OCI-LY1 (cell line): Measurements from ENCODE around the gene HIPK3.

Experiments used
- CTCF ChIP-seq: fragments of 200-600 bp; sonication (generic), shearing (Covaris generic); IDR thresholded peaks from 2 replicates; pipeline ENCODE4 v1.5.1; 2017; ENCODE audit warnings: mild to moderate bottlenecking, antibody characterized with exemption, low read length, moderate library complexity, mixed read lengths
- EZH2 ChIP-seq: fragments of 200-600 bp; sonication (generic), shearing (Covaris generic); IDR thresholded peaks from 2 replicates; pipeline ENCODE4 v1.8.0; 2017; ENCODE audit warnings: borderline replicate concordance, mixed run types, mild to moderate bottlenecking, antibody characterized with exemption, low read length, moderate library complexity, mixed read lengths

DNA sequence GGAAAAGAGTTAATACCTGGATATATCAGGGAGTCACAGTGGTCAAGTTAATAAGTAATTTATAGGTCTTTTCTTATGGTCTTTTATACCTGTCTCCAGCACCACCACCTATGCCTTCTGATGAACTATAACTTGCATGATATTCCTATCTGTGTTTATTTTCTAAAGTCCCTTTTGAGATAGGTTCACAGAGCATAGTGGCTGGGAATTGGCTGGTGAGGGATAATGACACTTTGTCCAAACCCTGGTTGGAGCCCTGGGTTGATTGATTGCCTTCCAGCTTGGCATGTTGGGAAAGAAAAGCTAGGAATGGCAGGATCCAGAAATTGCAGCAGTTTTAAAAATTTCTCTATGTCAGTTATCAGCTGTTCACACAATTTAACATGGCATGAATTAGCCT, 23.2 kb downstream of the HIPK3 start:
- TF ChIP-seq EZH2: no peak
- TF ChIP-seq CTCF: no peak
